Measurements from ENCODE around the gene DMRT1. TPM values are rescaled to one million over a fixed set of nuclear protein-coding genes. Genes with fewer than 3 reads are reported as not detected.

Gene DMRT1
- total RNA-seq, 1 experiment from 2014 or later = not detected

GRCh38 chr9:1018121-1018520 is 176.6 kb downstream of the DMRT1 start:
- ChIA-PET POLR2A (no interaction called here), CTCF (no interaction called here)
- Mint-ChIP-seq H3K27ac (no peak overlapping the region), H3K9me3 (peaks cover 9% of the 10 kb centered on the region), H3K27me3 (ENCODE audit: low read depth) (peaks cover 16% of the 10 kb centered on the region), H3K36me3 (no peaks in the 10 kb centered on the region), H3K4me1 (no peaks in the 10 kb centered on the region), H3K4me3 (no peak overlapping the region)
- no peak for TF ChIP-seq SP1 (CRISPR knock-in tag; conservative IDR thresholded peaks at IDR 0.05)
- no peak for TF ChIP-seq MXD4 (CRISPR knock-in tag; IDR thresholded peaks at IDR 0.05; ENCODE audit: borderline replicate concordance)
- TF ChIP-seq ZNF263 (CRISPR knock-in tag; IDR thresholded peaks at IDR 0.05; ENCODE audit: low read depth) = no peak
- TF ChIP-seq TEAD1 (CRISPR knock-in tag; IDR thresholded peaks at IDR 0.05) = no peak
- TF ChIP-seq FOXK1 (CRISPR knock-in tag; IDR thresholded peaks at IDR 0.05) = no peak
- no peak for TF ChIP-seq ZBTB21 (CRISPR knock-in tag; IDR thresholded peaks at IDR 0.05; ENCODE audit: borderline replicate concordance)
- no peak for TF ChIP-seq MLX (CRISPR knock-in tag; IDR thresholded peaks at IDR 0.05)
- TF ChIP-seq USF2 (CRISPR knock-in tag; IDR thresholded peaks at IDR 0.05) = peak; percentile 94
- no peak for TF ChIP-seq NR3C1 (CRISPR knock-in tag; conservative IDR thresholded peaks at IDR 0.05; ENCODE audit: low read depth)
- TF ChIP-seq USF1 (CRISPR knock-in tag; IDR thresholded peaks at IDR 0.05) = peak; percentile 94
- TF ChIP-seq TEAD4 (CRISPR knock-in tag; IDR thresholded peaks at IDR 0.05) = no peak
- no peak for TF ChIP-seq ZMAT4 (CRISPR knock-in tag; IDR thresholded peaks at IDR 0.05)
- no peak for TF ChIP-seq ATF2 (CRISPR knock-in tag; IDR thresholded peaks at IDR 0.05; ENCODE audit: borderline replicate concordance, low read depth)
- ATAC-seq = peak; percentile 98
- DNase-seq (ENCODE audit: low spot score) = peak; percentile 63

Other genes with a start within 250 kb of the DMRT1 start
- gene DMRT3, start 135.0 kb downstream of the DMRT1 start, total RNA-seq (2021) = not detected in 3 replicates
- not detected in 3 replicates for gene DMRT2, start 208.7 kb downstream of the DMRT1 start, total RNA-seq (2021)